Adrenal gland (tissue), 5 donors: ENCODE measurements around the gene CILP.

ENCODE experiments used
- CTCF ChIP-seq, 6 experiments: fragments of 450-650 bp in 4 of 6; fragments of 200-600 bp in 2 of 6; sonication (generic) in 1 of 6; IDR thresholded peaks; 1 replicate in 5 of 6; 2 replicates in 1 of 6; pipeline versions ENCODE4 v1.5.1 to v1.8.0; 2016 to 2021; ENCODE audit warnings: antibody characterized with exemption in 6 of 6, mild to moderate bottlenecking in 2 of 6, moderate library complexity in 1 of 6
- POLR2A ChIP-seq, 2 donors: fragments of 450-650 bp; IDR thresholded peaks; one replicate each; pipeline ENCODE4 v1.6.1; 2017; ENCODE audit warnings: antibody characterized with exemption in 2 of 2, mild to moderate bottlenecking in 2 of 2, moderate library complexity in 1 of 2
- donor health status: DM: no; HTN: no; CAD: no.

GRCh38 chr15:65254758-65255157, 43.5 kb upstream of the CILP start:
- no peak for TF ChIP-seq POLR2A (IDR thresholded peaks at IDR 0.05)
- TF ChIP-seq CTCF (IDR thresholded peaks at IDR 0.05) = no peak
